GM21381 (cell line): ENCODE data around the gene ZNF701.
A peak's percentile ranks its signal among the peaks of the same experiment; 100 is the strongest.
"Not testable (repeated sequence)": the region's sequence is repeated elsewhere in the genome, so short reads cannot be mapped to it uniquely, and the experiment has no call there.

Experiments
- ATAC-seq: cut with Tn5 transposase; IDR thresholded peaks from one replicate; pipeline ENCODE4 v1.9.1; 2021; ENCODE audit warnings: mild to moderate bottlenecking, moderate library complexity; ENCODE audit not compliant: unreplicated experiment

Gene ZNF701

DNA sequence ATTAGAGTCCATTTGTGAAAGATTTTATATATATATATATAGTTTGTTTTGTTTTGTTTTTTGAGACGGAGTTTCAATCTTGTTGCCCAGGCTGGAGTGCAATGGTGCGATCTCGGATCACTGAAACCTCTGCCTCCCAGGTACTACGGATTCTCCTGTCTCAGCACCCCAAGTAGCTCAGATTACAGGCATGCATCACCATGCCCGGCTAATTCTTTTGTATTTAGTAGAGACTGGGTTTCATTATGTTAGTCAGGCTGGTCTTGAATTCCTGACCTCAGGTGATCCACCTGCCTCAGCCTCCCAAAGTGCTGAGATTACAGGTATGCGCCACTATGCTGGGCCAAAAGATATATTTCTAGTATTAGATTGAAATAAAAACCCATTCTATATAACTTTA, 4.0 kb upstream of the ZNF701 start:
- no peak for ATAC-seq

DNA sequence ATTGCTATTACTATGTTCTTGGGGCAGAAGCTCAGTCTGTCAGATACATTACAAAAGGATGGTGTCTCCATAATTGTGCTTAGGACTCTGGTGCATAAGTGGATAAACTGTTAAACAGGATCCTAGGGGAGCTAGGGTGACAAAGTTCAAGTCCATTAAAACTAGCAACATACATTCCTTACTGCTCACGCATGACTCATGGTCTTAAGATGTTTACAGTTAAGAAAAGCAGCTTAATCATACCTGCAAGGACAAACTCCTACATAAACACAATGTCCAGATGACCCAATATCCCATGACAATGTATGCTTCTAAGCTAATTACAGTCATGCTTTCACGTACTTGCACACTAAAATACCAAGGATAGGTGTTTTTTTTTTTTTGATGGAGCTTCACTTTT, 3.5 kb upstream of the ZNF701 start:
- no peak for ATAC-seq

DNA sequence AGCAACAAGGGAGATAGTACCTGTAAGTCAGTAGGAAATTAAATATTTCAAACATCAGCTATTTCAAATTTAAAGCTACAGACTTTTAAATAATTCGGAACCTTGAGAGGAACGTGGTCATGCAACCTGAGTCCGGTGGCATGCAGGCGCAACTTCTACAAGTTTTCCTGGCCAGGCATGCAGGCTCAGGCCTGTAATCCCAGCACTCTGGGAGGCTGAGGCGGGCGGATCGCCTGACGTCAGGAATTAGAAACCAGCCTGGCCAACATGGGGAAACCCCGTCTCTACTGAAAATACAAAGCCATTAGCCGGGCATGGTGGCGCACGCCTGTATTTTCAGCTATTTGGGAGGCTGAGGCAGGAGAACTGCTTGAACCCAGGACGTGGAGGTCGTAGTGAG, 2.2 kb upstream of the ZNF701 start:
- no peak for ATAC-seq

GRCh38 chr19:52569638-52569999, 468 bp upstream of the ZNF701 start:
- not testable (repeated sequence) for ATAC-seq

GRCh38 chr19:52584736-52585440, 14.8 kb downstream of the ZNF701 start:
- no peak for ATAC-seq

- ATAC-seq = no peak
Measured at GRCh38 chr19:52585604-52586003, 15.5 kb downstream of the ZNF701 start.

DNA sequence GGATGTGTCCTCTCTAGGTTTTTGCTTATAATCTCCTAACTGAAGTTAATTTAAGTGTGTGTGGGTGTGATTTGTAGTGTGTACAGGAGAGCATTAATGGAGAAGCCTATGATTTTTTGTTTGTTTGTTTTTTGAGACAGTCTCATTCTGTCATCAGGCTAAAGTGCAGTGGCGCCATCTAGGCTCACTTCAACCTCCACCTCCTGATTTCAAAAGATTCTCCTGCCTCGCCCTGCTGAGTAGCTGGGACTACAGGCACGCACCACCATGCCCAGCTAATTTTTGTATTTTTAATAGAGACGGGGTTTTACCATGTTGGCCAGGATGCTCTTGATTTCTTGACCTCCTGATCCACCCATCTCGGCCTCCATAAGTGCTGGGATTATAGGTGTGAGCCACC, 20.6 kb downstream of the ZNF701 start:
- ATAC-seq = no peak

DNA sequence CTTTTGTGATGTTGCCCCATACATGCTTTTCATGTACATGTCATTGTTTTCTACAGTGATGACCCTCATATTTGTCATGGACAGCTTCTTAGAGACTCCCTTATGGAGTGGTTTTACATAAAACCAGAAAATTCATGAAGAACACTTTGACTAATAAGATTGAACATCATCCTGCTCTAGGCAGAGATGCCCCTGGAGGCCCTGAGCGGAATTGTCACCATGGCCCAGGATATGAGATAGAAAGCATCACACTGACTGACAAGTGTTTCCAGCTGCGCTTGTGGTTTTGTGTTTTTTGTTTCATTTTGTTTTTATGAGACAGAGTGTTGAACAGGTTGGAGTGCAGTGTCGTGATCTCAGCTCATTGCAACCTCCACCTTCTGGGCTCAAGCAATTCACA, 22.2 kb downstream of the ZNF701 start:
- ATAC-seq = no peak

- ATAC-seq = not testable (repeated sequence)
Measured at GRCh38 chr19:52593441-52593840, 23.4 kb downstream of the ZNF701 start.

DNA sequence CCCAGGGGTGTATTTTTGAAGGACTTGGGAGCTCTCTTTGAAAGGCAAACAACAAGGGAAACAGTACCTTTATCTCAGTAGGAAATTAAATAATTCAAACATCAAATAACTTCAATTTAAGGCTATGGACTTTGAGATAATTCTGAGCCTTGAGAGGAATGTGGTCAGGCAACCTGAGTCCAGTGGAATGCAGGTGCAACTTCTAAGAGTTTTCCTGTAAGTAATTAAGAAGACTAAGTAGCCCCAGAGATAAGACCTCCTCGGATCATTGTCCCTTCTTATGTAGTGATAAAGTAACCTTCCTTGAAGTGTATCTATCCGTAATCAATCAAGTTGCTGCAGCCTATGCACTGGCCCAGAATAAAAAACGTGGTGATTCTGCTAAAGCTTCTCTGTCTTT, 29.2 kb downstream of the ZNF701 start:
- no peak for ATAC-seq

GRCh38 chr19:52600639-52601024, 30.5 kb downstream of the ZNF701 start:
- peak; percentile 15 for ATAC-seq

DNA sequence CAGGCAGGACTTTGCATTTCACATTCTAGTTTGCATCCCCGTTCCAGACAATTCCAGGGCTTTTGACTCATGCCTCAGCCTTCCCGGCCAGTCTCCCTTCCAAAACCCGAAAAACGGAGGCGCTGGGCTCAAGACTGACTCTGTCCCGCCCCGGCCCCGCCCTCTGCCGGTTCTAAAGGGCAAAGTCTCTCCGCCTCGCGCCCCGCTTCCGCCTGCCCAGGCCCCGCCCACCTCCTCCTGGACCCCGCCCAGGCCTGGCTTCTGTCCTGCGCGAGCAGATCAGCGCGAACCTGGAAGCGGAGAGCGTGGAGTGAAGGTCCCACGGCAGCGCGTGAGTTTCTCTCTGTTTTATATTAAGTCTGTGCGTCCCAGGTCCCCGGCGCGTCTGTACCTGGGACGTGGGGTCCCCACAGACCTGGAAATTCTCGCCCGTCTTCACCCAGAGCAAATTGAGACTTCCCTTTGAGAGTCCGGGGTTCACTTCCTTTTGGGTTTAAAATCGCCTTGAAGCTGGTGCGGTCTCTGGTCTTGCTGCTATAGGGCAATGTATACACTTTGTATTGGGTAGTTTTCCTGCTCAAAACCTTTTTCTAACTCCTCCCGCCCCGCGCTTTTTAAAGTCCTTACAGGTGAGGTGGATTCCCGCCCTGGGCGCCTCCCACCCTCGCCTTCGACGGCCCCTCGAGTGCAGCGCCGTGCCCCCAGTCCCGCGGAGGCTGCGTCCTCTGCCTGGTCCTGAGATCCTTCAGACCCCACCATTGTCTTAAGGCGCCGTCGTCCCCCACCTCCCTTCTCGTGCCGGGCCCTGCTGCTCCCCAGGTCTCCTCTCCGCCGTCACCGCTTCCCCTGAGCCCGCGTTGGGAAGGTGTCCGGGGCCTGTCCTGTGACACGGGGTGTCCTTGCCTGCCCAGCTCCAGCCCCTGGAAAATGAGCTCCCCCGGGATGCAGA, 31.2 kb downstream of the ZNF701 start:
- ATAC-seq = peak; percentile 93

DNA sequence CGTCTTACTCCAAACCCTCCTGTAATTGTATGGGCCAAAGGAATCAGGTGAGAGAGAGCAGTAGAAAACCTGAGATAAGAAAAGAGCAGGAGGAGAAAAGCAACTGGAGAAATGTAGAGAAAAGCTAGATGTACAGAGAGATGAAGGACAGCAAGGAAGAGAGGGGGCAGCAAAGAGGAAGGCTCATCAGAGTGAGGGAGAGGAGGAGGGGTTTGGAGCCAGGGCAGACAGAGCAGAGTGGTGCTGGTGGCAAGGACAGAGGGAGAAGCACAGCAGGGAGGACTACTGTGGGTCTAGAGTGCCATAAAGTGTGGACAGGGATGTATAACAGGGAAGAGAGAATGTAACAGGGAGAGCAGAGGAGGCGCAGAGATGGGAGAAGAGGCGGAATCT, 31.9 kb downstream of the ZNF701 start:
- not testable (repeated sequence) for ATAC-seq

- no peak for ATAC-seq
Measured at GRCh38 chr19:52602941-52603340, 32.9 kb downstream of the ZNF701 start.

GRCh38 chr19:52603558-52604207, 33.6 kb downstream of the ZNF701 start:
- no peak for ATAC-seq

DNA sequence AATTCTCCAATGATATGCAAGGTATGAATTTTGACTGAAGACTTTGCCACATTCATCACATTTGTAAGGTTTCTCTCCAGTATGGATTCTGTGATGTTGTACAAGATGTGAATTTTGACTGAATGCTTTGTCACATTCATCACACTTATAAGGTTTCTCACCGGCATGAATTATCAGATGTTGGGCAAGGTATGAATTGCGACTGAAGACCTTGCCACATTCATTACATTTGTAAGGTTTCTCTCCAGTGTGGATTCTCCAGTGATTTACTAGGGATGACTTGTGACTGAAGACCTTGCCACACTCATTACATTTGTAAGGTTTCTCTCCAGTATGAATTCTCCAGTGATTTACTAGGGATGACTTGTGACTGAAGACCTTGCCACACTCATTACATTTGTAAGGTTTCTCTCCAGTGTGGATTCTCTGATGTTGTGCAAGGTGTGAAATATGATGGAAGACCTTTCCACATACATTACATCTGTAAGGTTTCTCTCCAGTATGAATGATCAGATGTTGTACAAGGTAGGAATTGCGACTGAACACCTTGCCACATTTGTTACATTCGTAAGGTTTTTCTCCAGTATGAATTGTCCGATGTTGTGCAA, 43.3 kb downstream of the ZNF701 start:
- ATAC-seq = no peak

- no peak for ATAC-seq
Measured at GRCh38 chr19:52621376-52621775, 51.3 kb downstream of the ZNF701 start.

DNA sequence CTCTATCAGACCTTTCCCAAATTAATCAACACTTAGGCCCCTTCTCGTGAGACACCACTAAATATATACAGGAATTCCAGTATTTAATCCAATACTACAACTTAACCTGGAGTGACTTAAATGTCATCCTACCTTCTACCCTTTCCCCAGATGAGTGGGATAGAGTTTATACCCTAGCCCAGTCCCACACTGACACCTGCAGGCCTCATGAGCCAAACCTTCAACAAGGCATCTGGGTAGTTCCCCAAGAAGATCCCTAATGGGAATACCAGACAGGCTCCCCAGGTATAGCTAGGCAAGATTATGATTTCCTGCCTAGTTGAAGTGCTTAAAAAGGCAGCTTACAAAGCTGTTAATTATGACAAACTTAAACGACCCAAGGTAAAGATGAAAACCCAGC, 52.2 kb downstream of the ZNF701 start:
- ATAC-seq = no peak

- ATAC-seq = no peak
Measured at GRCh38 chr19:52626915-52627314, 56.8 kb downstream of the ZNF701 start.

- not testable (repeated sequence) for ATAC-seq
Measured at GRCh38 chr19:52627441-52627840, 57.4 kb downstream of the ZNF701 start.
